Measurements from ENCODE around the gene CALN1. TPM values are rescaled to one million over a fixed set of nuclear protein-coding genes. Genes with fewer than 3 reads are reported as not detected.

CALN1 gene
- polyA plus RNA-seq, 1 donor from 2014 or later = not detected

DNA sequence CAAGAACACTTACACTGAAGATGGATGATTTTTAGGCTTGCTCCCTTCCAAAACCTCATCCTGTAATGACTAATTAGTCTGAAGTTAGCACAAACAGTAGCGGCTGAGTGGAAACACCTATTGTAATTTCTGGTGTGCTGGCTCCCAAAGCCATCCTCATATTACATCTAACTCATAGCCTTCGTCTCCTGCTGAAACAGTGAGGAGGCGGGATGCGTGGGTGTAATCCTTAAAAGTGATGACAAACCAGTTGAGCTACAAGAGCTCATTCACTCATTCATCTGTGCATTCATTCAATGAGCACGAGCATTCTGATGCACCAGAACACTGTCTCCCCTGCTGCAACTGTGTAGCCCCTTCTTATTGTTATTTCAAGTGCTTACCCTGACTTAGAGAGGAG lies 235.3 kb downstream of the CALN1 start:
- Mint-ChIP-seq H3K27me3 (no peaks in the 10 kb centered on the region), H3K4me1 (no peaks in the 10 kb centered on the region), H3K9me3 (peaks cover 7 to 23% (median 14%) of the 10 kb centered on the region in 3 donors), H3K4me3 (no peak overlapping the region), H3K27ac (no peak overlapping the region), H3K36me3 (no peaks in the 10 kb centered on the region)

DNA sequence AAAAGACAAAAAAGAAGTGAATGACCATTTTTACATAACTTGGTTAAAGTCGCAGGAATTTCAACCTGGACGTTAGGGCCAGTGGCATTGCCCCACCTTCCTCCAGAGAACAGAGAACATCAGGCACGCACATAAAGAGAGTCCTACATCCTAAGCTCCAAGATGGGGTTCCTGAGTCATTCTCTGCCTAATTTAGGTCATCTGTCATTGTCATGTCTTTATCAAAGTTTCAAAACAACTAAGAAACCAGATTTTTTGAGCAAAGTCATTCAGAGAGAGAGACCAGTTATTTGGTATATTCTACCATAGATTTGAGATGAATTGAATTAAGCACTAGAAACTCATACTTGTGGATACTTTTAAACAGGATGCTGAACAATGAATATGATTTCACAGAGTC lies 241.7 kb downstream of the CALN1 start:
- H3K9me3 Mint-ChIP-seq = peaks cover 4 to 18% (median 8%) of the 10 kb centered on the region in 3 donors
- no peak overlapping the region for H3K4me3 Mint-ChIP-seq
- H3K27ac Mint-ChIP-seq = no peak overlapping the region
- no peaks in the 10 kb centered on the region for H3K27me3 Mint-ChIP-seq
- no peaks in the 10 kb centered on the region for H3K4me1 Mint-ChIP-seq
- H3K36me3 Mint-ChIP-seq = no peaks in the 10 kb centered on the region

DNA sequence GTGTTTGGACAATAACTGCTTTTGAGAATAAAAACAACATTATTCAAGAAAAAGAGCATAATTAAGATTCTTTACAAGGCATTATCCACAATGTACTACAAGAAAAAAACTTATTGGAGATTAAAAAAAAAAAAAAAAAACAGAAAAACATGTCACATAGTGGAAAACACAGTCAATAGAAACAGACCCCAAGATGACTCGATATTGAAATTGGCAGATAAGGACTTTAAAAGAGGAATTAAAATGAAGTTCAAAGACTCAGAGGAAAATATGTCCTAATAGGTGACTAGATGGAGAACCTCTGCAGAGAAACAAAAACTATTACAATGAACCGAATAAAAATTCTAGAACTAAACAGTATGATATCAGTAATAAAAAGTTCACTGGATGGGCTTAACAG lies 248.9 kb downstream of the CALN1 start:
- H3K27me3 Mint-ChIP-seq = no peaks in the 10 kb centered on the region

DNA sequence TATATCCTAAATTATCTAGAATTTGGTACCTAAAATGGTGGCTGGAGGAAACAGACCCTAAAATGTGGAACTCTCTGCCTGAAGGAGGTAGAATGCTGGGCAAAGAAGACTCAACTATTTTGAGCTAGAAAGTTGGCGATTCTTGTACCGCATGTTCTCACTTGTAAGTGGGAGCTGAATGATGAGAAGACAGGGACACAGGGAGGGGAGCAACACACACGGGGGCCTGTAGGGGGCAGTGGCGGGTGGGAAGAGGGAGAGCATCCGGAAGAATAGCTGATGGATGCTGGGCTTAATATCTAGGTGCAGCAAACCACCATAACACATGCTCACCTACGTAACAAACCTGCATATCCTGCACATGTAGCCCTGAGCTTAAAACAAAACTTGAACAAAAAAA lies 250.6 kb downstream of the CALN1 start:
- Mint-ChIP-seq H3K27me3 (no peaks in the 10 kb centered on the region), H3K4me1 (no peaks in the 10 kb centered on the region), H3K9me3 (peaks cover 3 to 17% (median 7%) of the 10 kb centered on the region in 3 donors), H3K4me3 (no peak overlapping the region), H3K27ac (no peak overlapping the region), H3K36me3 (no peaks in the 10 kb centered on the region)

More for the DNA sequence above, 248.9 kb downstream of the CALN1 start:
- no peaks in the 10 kb centered on the region for H3K4me1 Mint-ChIP-seq
- H3K36me3 Mint-ChIP-seq = no peaks in the 10 kb centered on the region
- no peak overlapping the region for H3K27ac Mint-ChIP-seq
- peaks cover 3 to 17% (median 9%) of the 10 kb centered on the region in 3 donors for H3K9me3 Mint-ChIP-seq
- no peak overlapping the region for H3K4me3 Mint-ChIP-seq

DNA sequence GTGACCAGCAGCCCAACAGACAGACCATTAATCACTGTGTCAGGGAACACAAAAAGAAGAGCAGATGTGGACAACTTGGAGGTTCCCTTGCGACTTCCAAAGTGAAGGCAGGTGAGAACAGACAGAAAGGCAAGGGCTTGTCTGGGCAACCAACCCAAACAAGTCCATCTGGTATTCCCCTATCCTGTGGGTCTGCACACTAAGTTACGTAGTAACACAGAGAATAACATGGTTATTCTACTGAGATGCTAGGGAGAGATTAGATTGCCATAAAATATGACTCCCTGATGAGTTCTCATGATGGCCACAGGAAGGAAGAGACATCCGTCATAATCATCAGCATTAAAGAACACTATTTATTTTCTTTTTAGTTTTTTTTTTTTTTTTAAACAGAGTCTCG lies 252.2 kb downstream of the CALN1 start:
- no peak overlapping the region for H3K4me3 Mint-ChIP-seq
- no peaks in the 10 kb centered on the region for H3K27me3 Mint-ChIP-seq
- H3K27ac Mint-ChIP-seq = no peak overlapping the region
- H3K4me1 Mint-ChIP-seq = no peaks in the 10 kb centered on the region
- H3K9me3 Mint-ChIP-seq = peaks cover 3 to 10% (median 7%) of the 10 kb centered on the region in 3 donors
- no peaks in the 10 kb centered on the region for H3K36me3 Mint-ChIP-seq

DNA sequence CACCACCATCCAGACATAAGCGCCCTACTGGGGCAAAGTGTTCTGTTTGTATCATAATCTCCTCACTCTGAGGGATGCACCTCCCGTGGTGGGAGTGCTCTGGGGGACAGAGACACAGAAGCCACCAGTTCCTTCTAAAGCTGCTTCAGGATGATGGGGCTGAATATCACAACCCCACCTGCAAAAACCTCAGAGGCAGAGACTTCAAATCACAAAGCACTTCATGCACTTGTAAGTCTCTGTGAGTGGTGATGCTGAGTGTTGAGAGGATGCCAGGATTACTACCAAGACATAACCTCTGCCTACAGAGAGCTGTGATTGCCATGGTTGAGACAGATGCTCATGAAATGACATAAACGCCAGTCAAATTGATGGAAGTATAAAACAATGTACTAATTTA lies 255.5 kb downstream of the CALN1 start:
- no peaks in the 10 kb centered on the region for H3K36me3 Mint-ChIP-seq
- no peaks in the 10 kb centered on the region for H3K27me3 Mint-ChIP-seq
- no peak overlapping the region for H3K4me3 Mint-ChIP-seq
- H3K9me3 Mint-ChIP-seq = peaks cover 0 to 7% (median 4%) of the 10 kb centered on the region in 3 donors
- no peaks in the 10 kb centered on the region for H3K4me1 Mint-ChIP-seq
- H3K27ac Mint-ChIP-seq = no peak overlapping the region

DNA sequence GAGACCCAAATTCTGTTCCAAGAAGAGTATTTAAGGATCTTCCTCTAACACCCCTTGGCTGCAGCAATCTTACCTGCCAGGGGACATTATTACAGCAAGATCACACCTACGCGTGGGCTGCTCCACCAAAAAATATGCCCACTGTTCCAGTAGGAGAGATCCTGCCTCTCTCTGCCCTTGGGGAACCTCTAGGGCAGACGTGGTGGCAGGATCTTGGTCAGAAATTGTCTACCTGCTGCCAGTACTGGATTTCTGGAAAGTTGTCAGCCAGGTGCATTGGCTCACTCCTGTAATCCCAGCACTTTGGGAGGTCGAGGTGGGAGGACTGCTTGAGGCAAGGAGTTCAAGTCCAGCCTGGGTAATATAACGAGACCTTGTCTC lies 259.0 kb downstream of the CALN1 start:
- H3K4me3 Mint-ChIP-seq = no peak overlapping the region
- no peaks in the 10 kb centered on the region for H3K36me3 Mint-ChIP-seq
- peaks cover 7 to 9% (median 8%) of the 10 kb centered on the region in 3 donors for H3K9me3 Mint-ChIP-seq
- no peaks in the 10 kb centered on the region for H3K27me3 Mint-ChIP-seq
- no peak overlapping the region for H3K27ac Mint-ChIP-seq
- H3K4me1 Mint-ChIP-seq = no peaks in the 10 kb centered on the region

DNA sequence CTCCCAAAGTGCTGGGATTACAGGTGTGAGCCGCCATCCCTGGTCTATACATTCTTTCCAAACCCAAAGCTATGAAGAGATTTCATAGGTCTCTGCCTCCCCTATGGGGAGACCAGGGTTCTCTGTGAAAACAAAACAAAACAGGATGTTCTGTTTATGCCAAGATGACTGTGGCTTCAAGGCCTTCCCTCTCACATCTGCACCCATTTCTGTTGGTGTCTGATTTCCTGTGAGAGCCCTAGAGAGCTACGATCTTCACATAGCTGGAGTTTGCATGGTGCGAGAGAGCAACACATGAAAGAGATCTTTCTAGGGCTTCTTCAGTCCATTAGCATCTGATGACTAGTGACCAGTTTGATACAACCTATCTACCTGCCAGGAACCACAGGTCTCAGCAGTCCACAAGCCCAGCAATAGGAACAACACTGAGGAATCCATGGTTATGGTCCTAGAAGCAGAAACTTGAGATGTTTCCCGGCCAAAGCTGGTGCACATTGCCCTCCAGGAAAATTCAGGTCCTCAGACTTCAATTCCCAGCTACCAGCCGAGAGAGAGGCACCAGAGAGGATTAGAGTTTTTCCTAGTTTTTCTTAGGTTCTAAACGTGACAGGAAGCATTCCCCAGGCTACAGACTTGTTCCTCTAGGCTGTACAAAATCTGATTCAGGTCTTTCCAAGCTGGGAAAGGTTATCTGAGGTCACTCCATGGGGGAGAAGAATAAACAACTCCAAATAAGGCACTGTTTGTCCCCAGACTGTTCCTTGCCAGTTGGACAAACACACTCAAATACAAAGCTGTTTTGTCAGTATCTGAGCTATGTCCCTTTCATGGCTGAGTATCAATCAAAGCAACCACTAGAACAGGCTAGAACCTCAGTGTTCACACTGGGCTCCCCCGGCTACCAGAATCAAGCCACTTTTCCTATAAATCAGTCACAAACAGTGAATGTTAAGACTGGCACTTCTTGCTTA lies 259.7 kb downstream of the CALN1 start:
- Mint-ChIP-seq H3K4me1 (no peaks in the 10 kb centered on the region), H3K4me3 (no peak overlapping the region), H3K36me3 (no peaks in the 10 kb centered on the region), H3K9me3 (peaks cover 7 to 9% (median 8%) of the 10 kb centered on the region in 3 donors), H3K27me3 (no peaks in the 10 kb centered on the region), H3K27ac (no peak overlapping the region)

DNA sequence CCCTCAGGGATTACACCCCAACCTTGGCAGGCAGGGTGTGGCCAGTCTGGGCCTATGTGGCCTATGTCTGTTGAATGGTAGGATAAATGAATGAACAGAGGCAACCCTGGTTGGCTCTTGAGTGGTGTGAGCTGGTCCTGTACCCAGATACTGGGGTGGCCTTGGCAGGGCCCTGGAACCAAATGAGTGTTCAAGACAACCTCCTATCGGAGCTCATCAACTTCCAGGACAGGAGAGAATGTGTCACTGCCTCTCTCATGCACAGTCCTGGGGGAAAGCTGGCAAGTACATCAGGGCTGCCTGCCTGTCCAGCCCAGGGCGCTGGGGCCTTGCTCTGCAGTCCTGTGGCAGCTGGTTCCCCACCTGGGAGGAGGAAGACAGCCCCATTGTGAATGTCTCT lies 271.6 kb downstream of the CALN1 start:
- no peaks in the 10 kb centered on the region for H3K4me1 Mint-ChIP-seq
- peaks cover 0 to 13% (median 9%) of the 10 kb centered on the region in 3 donors for H3K9me3 Mint-ChIP-seq
- no peak overlapping the region for H3K4me3 Mint-ChIP-seq
- H3K36me3 Mint-ChIP-seq = peaks cover 1% of the 10 kb centered on the region
- H3K27me3 Mint-ChIP-seq = no peaks in the 10 kb centered on the region
- no peak overlapping the region for H3K27ac Mint-ChIP-seq

DNA sequence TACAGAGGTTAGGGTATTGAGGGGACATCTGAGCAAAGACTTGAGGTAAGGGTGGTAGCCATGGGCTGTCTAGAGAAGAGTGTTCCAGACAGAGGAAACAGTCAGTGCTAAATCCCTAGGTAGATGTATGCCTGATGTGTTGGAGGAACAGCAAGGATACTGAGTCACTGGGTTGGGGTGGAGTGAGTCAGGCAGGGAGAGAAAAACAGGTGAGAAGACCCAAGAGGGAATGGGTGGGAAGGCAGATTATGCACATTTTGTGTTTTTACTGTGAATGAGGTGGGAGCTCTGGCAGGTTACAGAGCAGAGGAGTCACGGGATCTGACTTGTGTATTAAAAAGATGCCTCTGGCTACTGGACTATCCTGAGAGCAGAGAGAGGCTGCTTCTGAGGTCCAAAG lies 285.0 kb downstream of the CALN1 start:
- Mint-ChIP-seq H3K36me3 (no peaks in the 10 kb centered on the region), H3K4me1 (no peaks in the 10 kb centered on the region), H3K4me3 (no peak overlapping the region), H3K27me3 (no peaks in the 10 kb centered on the region), H3K9me3 (peaks cover 2 to 41% (median 11%) of the 10 kb centered on the region in 3 donors), H3K27ac (no peak overlapping the region)

DNA sequence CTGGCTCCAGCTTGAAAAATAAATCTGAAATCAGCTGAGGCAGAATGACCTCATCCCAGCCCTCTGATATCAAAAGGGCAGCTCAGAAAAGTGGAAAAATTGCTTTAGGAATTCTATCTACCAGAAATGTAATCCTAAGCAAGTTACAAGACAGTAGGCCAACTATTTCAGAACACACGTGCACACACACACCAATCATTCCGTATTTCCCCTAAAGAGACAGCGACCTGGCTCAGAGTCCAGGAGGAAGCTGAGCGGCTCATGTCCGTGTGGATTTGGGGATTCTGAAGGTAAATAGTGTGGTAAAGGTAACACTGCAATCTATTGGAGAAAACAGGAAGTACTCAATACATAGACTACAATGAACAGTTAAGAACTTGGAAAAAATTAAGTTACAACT lies 288.2 kb downstream of the CALN1 start:
- Mint-ChIP-seq H3K27ac (no peak overlapping the region), H3K27me3 (no peaks in the 10 kb centered on the region), H3K36me3 (no peaks in the 10 kb centered on the region), H3K4me1 (no peaks in the 10 kb centered on the region), H3K4me3 (no peak overlapping the region), H3K9me3 (peaks cover 2 to 19% (median 6%) of the 10 kb centered on the region in 3 donors)

DNA sequence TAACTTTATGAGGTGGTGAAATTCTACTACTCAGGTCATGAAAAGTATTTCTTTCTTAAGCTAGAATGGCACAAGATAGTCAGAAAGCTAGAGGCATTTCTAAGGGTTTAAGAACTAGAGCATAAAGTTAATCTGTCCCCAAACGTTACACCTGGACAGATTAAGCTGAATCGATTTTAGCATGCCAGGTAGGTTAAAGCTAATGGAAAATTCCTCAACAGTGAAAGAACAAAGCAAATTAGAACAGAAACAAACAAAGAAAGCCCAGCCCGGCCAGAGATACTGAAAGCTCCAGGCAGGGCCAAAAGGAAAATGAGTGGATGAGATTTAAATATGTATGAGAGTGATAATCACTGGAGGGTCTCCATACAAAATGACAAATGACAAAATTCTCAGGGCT lies 293.8 kb downstream of the CALN1 start:
- no peaks in the 10 kb centered on the region for H3K36me3 Mint-ChIP-seq
- peak overlapping the region in 1 of 3 donors; percentile 25 for H3K27ac Mint-ChIP-seq
- H3K9me3 Mint-ChIP-seq = peaks cover 2 to 11% (median 6%) of the 10 kb centered on the region in 3 donors
- no peaks in the 10 kb centered on the region for H3K27me3 Mint-ChIP-seq
- H3K4me1 Mint-ChIP-seq = no peaks in the 10 kb centered on the region
- H3K4me3 Mint-ChIP-seq = no peak overlapping the region

DNA sequence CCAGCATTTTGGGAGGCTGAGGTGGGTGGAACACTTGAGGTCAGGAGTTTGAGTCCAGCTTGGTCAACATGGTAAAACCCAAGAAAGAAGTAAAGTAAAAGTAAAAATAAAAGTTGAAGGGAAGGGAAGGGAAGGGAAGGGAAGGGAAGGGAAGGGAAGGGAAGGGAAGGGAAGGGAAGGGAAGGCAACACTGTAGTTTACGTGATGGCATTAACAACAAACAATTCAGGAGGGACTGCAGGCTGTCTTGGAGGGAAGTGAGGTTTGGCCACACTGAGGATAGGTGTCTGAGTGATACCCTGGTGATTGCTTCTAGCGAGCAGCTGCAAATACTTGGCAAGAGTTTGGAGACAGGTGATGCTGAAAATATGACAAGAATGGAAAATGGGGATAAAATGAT lies 298.0 kb downstream of the CALN1 start:
- no peaks in the 10 kb centered on the region for H3K27me3 Mint-ChIP-seq
- H3K27ac Mint-ChIP-seq = no peak overlapping the region
- H3K4me3 Mint-ChIP-seq = no peak overlapping the region
- no peaks in the 10 kb centered on the region for H3K4me1 Mint-ChIP-seq
- H3K9me3 Mint-ChIP-seq = peaks cover 2 to 21% (median 5%) of the 10 kb centered on the region in 3 donors
- no peaks in the 10 kb centered on the region for H3K36me3 Mint-ChIP-seq

DNA sequence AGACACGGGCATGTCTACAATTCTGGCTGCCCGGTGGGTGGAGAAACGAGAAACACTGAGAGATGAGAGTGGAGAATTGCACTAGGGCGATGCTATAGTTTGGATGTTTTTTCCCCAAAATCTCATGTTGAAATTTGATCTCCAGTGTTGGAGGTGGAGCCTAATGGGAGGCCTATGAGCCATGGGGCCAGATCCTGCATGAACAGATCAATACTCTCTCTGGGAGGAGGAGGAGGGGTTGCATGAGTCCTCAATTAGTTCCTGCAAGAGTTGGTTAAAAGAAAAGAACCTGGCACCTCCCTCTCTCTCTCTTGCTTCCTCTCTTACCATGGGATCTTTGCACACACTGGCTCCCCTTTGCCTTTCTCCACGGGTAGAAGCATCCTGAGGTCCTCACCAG lies 299.1 kb downstream of the CALN1 start:
- Mint-ChIP-seq H3K4me3 (no peak overlapping the region), H3K27ac (no peak overlapping the region), H3K36me3 (no peaks in the 10 kb centered on the region), H3K27me3 (no peaks in the 10 kb centered on the region), H3K9me3 (peaks cover 2 to 23% (median 5%) of the 10 kb centered on the region in 3 donors), H3K4me1 (no peaks in the 10 kb centered on the region)

DNA sequence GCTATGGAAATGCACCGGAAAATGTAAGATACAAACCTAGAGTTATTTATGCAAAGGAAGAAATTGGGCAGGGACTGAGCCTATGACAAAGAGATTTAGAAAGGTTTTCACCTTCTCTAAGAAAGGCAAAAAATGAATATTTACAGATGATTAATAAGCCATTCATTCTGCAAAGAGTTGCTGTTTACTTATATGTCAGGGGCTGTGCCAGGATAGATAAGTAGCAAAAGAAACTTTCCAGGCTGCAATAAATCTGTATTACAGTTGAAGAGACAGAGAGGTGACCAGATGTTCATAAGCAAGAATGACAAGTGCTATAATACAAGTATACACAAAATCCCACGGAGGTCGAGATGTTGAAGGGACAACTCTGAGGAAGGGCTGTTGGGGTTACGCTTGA lies 299.6 kb downstream of the CALN1 start:
- Mint-ChIP-seq H3K27ac (no peak overlapping the region), H3K9me3 (peaks cover 2 to 26% (median 5%) of the 10 kb centered on the region in 3 donors), H3K27me3 (no peaks in the 10 kb centered on the region), H3K36me3 (no peaks in the 10 kb centered on the region), H3K4me1 (no peaks in the 10 kb centered on the region), H3K4me3 (no peak overlapping the region)

DNA sequence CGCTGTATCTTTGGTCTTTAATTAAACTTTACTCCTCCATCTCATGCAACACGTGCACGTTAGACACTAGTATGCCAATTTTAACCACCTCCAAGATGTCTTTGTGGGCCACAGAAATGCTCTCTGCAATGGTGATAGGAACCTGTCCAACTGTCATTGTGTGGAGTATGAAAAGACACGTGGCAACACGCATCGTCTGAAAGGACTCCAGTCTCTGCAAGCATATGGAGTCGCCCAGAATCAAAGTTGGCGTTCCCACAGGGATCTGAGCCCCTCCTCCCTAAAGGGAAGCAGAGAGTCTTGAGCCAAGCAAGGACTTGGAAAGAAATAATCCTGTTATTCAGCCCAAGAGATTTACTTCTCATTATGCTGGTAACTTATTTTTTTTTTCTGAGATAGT lies 301.1 kb downstream of the CALN1 start:
- Mint-ChIP-seq H3K9me3 (peaks cover 0 to 28% (median 3%) of the 10 kb centered on the region in 3 donors), H3K4me1 (no peaks in the 10 kb centered on the region), H3K27me3 (no peaks in the 10 kb centered on the region), H3K36me3 (no peaks in the 10 kb centered on the region), H3K27ac (no peak overlapping the region), H3K4me3 (no peak overlapping the region)

Measured in IgD-negative memory B cell (primary cell).